GM19351 (cell line): ENCODE data around the gene C5orf24.
"Not testable (repeated sequence)": the region's sequence is repeated elsewhere in the genome, so short reads cannot be mapped to it uniquely, and the experiment has no call there.

ENCODE experiments used
- ATAC-seq: cut with Tn5 transposase; IDR thresholded peaks from one replicate; pipeline ENCODE4 v1.9.1; 2021; ENCODE audit warnings: mild to moderate bottlenecking, moderate library complexity; ENCODE audit not compliant: unreplicated experiment

C5orf24 gene

DNA sequence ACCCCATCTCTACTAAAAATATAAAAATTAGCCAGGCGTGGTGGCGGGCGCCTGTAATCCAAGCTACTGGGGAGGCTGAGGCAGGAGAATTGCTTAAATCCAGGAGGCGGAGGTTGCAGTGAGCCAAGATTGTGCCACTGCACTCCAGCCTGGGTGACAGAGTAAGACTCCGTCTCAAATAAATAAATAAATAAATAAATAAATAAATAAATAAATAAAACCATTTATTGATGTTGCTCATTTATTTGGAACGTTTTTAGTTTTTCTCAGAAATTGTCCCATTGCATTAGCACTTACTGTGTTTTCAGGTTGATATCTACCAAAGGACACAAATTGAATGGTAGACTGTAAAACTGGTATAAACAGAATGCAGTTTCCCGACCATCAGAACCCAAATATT is 10.7 kb downstream of the C5orf24 start:
- ATAC-seq = not testable (repeated sequence)

DNA sequence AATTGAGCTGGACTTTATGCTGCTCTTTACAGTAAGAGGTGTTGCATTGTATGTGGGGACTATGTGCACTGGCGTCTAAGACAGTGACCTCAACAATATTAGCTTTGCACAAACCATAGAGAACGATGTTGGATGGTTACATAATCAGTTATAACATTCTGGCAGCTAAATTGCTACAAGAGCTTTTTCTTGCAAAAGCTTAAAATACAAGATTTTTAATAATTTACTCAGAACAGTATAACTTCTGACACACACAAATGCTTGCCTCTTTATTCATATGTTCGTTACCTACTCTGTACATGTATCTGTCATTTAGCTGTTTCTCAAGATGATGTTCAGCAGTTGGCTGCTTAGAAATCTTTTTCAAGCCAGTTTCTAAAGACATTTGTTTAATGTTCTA is 11.6 kb downstream of the C5orf24 start:
- no peak for ATAC-seq

DNA sequence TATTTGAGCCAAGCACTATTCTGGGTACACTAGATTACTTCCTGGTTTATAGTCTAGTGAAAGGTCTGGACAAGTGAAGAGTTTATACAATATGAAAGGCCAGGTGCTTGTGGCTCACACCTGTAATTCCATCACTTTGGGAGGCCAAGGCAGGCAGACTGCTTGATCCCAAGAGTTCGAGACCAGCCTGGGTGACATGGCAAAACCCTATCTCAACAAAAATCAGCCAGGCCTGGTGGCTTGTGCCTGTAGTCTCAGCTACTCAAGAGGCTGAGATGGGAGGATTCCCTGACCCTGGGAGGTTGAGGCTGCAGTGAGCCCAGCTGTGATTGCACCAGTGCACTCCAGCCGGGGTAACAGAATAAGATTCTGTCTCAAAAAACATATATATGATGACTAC is 18.9 kb downstream of the C5orf24 start:
- ATAC-seq = no peak

DNA sequence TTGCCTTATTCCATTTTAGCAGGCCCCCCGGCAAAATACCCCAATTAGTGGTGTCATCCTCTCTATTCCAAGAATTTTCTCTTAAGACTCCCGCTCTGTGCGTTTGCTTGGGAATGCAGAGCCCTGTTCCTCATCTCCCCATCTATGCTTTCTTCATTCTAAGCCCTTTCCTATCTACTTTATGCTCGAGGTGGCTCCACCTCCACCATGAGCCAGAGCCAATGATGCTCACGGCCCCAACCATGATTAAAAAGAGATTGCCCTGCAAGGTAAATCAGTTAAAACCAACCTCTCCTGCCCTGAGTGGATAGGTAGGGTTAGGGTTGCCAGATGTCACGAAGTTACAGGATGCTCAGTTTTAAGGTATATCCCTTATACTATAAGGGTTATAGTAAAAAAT is 27.7 kb downstream of the C5orf24 start:
- no peak for ATAC-seq

DNA sequence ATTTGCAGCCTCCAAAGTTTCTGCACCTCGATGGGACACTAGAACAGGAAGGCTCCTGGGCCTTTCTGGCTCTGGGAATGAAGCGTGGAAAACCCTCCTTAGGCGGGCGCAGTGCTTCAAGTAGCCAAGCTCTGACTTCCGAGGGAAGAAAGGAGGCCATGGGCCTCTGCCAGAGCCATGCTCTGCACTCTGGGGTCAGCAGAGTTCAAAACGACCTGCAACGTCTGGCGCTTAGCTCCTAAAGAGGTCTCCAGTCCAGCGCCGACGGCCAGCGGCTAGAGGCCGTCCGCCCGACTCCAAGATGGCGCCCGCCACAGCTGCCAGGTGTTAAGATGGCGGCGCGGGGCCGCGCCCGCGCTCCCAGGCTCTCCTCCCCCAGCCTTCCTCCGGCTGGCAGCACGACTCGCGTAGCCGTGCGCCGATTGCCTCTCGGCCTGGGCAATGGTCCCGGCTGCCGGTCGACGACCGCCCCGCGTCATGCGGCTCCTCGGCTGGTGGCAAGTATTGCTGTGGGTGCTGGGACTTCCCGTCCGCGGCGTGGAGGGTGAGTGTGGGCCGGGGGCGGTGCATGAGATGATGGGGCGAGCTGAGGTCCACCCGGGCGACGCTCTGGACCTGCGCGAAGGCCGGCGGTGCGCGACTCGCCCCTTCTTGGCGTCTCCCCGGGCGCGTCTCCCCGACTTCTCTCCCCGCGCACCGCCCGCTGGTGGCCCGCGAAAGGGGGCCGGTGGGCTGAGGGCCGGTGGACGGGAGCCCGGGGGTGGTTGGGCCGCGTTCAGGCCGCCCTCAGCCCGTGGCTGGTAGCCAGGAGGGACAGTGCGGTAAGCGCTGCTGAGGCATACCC is 28.4 kb downstream of the C5orf24 start, which contains the start of gene TXNDC15:
TXNDC15 (plus strand) TSS at position 385 of the 844 bp plus-strand sequence; CDS start at position 442, 57 bp downstream.
- ATAC-seq = peak; percentile 77

- peak; percentile 38 for ATAC-seq
Measured at GRCh38 chr5:134874831-134875655, 29.3 kb downstream of the C5orf24 start.

DNA sequence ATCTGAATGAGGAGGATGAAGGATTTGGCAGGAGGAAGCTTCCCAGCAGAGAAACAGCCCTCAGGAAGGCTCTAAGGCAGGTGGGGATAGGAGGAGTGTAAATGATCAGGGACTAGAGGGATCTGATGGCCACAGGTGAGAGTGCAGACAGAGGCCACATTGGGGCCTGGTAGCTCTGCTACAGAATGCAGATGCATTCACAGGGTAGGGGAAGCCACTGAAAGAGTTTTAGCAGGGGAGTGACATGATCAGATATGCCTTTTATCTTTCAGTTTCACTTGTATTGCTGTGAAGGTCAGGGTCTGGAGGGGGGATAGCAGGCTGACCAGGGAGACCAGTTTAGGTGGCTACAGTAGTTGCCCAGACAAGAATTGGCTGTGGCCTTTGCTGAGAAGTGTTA is 31.4 kb downstream of the C5orf24 start:
- peak; percentile 47 for ATAC-seq

DNA sequence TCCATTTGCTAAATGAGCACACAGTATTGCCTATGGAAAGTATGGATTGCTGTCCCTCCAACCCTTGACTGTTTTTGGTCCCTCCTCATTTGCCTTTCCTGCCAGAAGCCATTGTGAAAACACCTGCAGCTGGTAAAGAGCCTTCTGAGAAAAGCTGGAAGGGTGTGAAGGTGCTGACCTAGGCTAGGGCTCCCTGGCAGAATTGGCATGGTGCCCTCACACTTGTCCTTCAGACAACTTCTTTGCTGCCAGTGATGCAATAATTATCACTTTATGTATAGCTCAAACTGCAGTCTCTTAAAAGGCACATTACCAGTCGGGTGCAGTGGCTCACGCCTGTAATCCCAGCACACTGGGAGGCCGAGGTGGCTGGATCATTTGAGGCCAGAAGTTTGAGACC is 32.6 kb downstream of the C5orf24 start:
- no peak for ATAC-seq

DNA sequence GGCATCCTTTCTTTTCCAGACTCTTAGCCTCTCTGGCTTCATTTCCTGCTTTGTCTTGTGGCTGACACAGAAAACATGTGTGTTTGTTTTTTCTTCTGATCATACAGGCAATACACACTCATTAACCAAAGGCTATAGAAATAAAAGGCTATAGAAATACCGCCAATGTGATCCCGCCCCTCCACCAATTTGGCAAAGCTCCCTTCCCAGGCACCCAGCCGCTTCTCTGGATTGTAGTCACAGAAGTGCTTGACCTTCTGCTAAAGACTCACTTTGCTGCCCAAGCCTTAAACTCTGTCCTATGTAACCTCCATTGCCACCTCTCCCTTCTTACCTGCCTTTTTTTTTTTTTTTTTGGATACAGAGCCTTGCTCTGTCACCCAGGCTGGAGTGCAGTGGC is 33.7 kb downstream of the C5orf24 start:
- ATAC-seq = no peak

DNA sequence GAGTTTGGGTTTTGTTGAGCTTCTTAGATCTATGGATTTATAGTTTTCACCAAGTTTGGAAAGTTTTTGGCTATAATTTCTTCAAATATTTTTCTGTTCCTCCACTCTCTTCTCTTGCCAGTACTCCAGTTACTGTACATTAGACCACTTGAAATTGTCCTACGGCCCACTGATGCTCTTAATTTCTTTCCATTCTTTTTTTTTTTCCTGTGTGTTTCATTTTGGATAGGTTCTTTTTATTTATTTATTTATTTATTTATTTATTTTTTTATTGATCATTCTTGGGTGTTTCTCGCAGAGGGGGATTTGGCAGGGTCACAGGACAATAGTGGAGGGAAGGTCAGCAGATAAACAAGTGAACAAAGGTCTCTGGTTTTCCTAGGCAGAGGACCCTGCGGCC is 35.2 kb downstream of the C5orf24 start:
- ATAC-seq = not testable (repeated sequence)

DNA sequence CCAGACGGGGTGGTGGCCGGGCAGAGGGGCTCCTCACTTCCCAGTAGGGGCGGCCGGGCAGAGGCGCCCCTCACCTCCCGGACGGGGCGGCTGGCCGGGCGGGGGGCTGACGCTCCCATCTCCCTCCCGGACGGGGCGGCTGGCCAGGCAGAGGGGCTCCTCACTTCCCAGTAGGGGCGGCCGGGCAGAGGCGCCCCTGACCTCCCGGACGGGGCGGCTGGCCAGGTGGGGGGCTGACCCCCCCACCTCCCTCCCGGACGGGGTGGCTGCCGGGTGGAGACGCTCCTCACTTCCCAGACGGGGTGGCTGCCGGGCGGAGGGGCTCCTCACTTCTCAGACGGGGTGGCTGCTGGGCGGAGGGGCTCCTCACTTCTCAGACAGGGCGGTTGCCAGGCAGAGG is 35.9 kb downstream of the C5orf24 start:
- ATAC-seq = not testable (repeated sequence)

- no peak for ATAC-seq
Measured at GRCh38 chr5:134887593-134888159, 41.9 kb downstream of the C5orf24 start.

DNA sequence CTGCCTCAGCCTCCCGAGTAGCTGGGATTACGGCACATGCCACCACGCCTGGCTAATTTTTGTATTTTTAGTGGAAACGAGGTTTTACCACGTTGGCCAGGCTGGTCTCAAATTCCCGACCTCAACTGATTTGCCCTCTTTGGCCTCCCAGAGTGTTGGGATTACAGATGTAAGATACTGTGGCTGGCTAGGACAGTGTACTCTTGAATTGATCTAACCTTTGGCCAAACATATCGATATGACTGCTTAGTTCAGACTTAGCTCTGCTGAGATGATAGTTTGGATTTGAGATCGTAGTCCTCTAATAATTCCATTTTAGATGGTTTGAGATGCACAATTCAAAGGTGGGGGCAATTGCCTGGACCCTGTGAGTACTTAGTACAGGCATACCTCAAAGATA is 43.6 kb downstream of the C5orf24 start:
- ATAC-seq = no peak

DNA sequence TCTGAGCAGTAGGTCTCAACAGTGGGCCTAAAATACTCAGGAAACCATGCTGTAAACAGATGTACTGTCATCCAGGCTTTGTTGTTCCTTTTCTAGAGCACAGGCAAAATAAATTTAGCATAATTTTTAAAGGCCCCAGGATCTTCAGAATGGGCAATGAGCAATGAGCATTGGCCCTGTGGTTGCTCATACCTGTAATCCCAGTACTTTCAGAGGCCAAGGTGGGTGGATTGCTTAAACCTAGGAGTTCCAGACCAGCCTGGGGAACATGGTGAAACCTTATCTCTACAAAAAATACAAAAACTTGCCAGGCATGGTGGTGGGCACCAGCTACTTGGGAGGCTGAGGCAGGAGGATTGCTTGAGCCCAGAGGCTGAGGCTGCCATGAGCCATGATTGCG is 45.7 kb downstream of the C5orf24 start:
- no peak for ATAC-seq

GRCh38 chr5:134892282-134892681 is 46.5 kb downstream of the C5orf24 start:
- no peak for ATAC-seq

DNA sequence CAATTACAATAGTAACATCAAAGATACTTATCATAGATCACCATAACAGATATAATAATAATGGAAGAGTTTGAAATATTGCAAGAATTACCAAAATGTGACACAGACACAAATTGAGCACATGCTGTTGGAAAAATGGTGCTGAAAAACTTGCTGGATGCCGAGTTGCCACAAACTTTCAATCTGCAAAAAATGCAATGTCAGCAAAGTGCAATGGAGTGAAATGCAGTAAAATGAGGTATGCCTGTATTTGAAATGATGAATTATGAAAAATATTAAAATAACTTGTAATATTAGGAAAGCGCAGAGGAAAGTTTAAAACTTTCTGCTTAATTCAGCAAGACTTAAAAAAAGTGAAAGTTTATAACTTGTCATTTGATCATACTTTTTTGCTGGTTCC is 47.2 kb downstream of the C5orf24 start:
- ATAC-seq = no peak

GRCh38 chr5:134893748-134894505 is 48.2 kb downstream of the C5orf24 start:
- ATAC-seq = no peak

DNA sequence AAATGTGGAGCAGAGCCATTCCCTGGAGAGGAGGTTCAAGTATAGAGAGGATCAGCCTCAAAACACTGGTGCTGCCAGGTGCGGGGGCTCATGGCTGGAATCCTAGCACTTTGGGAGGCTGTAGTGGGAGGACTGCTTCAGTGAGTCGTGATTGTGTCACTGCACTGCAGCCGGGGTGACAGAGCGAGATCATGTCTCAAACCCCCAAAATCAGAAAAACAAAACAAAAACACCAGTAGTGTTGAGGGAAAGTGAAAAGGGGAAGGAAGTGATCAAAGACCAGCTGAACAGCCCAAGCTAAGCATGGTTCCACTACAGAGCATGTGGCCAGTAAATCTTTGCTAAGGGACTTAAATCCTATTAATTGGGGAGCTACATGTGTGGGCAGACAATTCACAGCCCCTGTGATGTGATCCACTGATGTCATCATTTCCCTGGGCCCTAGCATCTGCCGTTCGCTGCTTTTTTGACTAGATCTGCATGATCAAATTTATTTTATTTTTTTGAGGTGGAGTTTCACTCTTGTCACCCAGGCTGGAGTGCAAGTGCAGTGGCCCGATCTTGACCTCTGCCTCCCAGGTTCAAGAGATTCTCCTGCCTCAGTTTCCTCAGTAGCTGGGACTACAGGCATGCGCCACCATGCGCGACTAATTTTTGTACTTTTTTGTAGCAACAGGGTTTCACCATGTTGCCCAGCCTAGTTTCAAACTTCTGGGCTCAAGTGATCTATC is 56.5 kb downstream of the C5orf24 start:
- peak; percentile 36 for ATAC-seq

DNA sequence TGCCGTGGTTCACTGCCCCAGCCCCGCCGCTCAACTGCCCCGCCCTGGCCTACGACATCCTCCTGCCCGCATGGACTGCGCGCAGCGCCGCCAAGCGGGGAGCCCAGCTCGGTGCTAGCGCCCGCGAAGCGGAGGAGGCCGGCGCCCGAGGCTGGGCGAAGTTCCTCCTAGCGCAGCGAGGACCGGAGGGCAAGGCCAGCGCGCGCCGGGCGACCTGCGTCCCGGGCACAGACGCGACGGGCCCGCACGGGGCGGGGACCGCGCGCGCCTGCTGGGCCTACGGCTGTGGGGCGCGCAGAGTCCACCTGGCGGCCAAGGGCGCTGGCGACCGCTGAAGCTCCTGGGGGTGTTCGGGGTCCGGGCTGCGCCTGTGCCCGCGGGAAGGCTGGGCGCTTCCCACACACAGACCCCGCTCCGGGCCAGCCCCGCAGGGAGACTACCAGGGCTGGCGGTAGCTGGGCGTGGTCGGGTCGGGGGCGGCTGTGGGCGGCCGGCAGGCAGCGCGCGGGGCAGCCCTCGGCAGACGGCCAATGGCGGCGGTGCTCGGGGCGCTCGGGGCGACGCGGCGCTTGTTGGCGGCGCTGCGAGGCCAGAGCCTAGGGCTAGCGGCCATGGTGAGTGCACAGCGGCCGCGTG is 59.0 kb downstream of the C5orf24 start, which contains the start of gene PCBD2:
PCBD2 (plus strand) TSS at position 522 of the 636 bp plus-strand sequence; CDS start at position 531, 9 bp downstream.
- ATAC-seq = peak; percentile 71
